GM21619 (cell line): ENCODE data around the gene RNF148.
"Not testable (repeated sequence)": the region's sequence is repeated elsewhere in the genome, so short reads cannot be mapped to it uniquely, and the experiment has no call there.

Experiments
- ATAC-seq: cut with Tn5 transposase; IDR thresholded peaks from one replicate; pipeline ENCODE4 v1.9.1; 2021; ENCODE audit not compliant: unreplicated experiment

The RNF148 gene

DNA sequence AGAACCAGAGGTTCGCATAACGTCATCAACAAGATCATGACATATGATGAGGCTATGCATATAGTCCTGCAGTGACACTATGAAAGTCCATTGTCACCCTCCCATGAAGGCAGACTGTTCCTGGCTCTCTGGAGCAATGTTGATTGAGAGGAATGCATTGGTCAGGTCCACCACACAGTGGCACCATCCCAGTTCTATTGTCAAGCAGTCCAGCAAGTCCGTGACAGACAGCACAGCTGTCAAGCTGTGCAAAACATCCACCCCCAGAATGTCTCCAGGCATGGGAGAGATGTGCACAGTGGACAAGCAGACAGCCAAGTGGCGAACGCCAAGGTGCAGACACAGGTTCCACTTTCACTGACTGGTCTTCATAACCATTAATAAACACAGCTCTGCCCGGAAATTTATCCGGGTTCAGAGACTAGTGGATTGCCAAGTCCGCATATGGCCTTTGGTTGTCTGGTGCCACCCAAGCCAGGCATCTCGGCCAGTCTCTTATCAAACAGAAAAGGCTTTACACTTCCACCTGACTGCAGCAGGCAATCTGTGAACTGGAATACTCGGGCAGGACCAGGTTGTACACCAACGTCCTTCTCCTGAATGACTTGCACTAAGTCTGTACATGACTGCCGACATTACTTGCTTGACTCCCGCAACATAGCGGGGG is 11.0 kb downstream of the RNF148 start:
- ATAC-seq: no peak

DNA sequence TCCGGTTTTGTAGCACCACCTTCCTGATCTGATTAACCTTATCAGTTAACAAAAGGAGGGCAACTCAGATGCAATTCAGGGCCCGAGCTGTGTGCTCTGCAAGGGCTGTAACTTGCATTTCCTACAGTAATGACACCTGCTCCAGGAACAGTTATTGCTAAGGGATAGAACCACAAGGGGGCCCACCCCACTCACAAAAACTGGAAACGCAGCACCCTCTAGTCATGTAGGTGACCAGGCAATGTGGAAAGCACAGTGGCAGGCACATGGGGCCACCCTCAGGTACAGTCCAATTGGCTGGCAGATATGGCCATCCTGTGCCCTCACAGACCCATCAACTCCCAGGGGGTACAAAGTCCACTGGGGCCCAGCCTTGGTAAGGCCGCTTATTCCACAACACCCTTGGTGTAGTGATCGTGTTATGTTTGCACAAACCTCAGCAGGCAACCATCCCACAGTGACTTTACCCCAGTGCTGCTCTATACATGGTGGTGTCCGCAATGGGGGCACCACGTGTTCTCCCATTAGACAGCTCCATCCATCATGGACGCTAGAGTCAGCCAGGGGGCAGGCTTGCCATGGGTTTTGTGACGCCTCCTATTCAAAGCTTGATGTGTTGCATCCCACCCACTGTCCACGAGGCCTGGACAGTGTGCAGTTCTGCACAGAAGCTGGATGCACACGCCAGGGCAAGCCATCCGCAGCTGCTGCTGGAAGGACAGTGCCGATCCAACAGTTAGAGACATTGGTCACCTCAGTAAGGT is 13.2 kb downstream of the RNF148 start:
- no peak for ATAC-seq

DNA sequence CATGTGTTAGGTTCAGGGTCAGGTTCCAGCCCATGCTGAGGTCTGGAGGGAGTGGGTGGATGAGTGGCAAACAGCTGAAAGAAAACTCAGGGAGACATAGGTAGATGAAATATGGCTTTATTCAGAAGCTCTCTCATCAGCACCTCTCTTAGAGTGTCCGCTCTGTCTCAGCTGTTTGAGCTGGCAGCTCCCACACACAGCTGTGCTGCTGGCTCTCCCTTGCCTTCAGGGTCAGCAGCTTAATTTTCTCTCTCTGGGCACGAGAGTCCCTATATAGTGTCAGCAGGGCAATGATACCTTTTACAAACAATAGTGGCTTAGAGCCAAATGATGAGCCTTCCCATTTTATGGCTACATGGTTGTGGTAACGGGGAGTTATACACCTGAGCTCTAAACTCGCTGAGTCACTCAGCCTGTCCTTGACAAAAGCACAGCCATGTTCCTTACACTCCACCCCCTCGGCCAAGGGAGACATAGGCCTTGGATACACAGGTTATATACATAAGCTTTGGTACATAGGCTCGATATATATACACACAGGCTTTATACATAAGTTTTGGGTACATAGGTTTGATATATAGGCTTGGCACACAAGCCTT is 14.2 kb downstream of the RNF148 start:
- no peak for ATAC-seq

DNA sequence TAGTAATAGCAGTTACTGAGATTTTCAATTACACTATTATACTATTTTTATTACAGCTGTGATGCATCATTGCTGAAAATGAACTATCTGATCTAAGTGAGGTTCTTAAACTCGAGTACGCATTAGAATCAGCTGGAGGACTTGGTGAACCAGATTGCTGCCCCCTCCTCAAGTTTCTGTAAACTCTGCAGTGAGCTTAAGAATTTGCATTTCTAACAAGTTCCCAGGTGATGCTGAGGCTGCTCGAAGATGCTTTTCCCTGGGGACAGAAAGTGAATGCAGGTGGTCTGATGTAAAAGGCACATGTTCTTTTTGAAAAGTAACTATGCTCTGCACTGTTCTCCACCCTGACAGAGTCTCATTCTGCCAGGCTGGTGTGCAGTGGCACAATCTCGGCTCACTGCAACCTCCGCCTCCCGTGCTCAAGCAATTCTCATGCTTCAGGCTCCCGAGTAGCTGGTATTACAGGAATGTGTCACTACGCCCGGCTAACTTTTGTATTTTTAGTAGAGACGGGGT is 16.3 kb downstream of the RNF148 start:
- no peak for ATAC-seq

DNA sequence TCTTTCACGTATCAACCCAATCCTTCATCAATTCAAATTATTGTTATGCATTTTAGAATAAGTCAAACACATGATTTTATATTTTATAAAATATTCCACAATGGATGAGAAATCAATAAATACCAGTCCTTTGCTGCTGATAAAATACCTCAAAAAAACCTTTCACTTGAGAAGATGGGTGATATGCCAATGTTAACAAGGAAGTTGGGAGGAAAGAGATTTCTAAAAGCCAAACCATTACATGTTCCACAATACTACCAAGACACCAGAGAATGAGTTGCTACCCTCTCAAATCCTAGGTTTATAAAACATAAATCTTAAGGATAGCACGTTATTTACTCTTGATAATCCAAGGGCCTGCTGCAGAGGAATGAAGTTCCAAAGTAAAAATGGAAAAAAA is 18.2 kb downstream of the RNF148 start:
- no peak for ATAC-seq

DNA sequence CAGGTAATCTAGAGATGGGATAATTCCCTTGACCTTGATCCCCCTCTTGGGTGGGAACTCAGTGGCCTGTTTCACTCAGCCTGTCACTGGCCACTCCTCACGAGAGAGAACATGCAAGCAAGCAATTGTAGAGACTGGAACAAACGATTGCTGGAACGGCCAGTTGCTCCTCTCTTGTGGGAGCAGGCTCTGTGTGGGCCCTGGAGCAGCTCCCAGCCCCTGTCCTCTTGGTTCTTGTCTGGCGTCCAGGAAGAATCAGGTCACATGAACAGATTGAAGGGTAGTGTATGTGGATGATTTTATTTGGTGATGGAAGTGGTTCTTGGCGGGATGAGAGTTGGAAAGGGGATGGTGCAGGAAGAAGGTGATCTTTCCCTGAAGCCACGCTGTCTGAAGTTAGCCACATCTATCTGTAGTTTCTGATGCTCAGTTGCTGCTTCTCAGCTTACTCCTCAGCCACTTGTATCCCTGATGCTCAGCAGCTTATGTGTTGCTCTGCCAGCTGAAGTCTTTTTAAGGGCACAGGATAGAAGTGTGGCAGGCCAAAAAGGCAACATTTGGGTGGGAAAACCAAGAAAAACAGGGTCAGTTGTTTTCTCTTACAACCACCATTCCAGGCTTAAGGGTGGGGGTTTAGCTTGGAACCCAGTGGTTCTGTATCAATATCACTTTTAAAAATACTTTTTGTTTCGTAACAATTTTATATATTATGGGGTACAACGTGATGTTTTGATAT is 19.7 kb downstream of the RNF148 start:
- no peak for ATAC-seq

DNA sequence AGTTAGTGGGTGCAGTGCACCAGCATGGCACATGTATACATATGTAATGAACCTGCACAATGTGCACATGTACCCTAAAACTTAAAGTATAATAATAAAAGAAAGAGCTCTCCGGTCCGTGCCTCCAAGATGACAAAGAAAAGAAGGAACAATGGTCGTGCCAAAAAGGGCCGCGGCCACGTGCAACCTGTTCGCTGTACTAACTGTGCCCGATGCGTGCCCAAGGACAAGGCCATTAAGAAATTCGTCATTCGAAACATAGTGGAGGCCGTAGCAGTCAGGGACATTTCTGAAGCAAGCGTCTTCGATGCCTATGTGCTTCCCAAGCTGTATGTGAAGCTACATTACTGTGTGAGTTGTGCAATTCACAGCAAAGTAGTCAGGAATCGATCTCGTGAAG is 21.5 kb downstream of the RNF148 start:
- ATAC-seq: not testable (repeated sequence)

DNA sequence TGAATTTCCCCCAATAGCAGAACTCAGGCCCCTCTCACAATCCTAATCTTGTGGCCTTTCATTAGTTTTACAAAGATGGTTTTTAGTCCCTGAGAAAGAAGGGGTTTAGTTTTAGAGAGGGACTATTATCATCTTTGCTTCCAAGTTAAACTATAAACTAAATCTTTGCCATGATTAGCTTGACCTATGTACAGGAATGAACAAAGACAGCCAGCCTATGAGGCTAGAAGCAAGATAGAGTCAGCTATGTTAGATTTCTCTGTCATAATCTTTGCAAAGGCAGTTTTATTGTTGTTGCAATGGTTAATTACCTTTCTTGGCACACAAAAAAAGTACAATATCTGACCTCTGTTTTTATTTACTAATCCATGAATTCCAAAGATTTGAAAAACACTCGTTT is 22.9 kb downstream of the RNF148 start:
- no peak for ATAC-seq

DNA sequence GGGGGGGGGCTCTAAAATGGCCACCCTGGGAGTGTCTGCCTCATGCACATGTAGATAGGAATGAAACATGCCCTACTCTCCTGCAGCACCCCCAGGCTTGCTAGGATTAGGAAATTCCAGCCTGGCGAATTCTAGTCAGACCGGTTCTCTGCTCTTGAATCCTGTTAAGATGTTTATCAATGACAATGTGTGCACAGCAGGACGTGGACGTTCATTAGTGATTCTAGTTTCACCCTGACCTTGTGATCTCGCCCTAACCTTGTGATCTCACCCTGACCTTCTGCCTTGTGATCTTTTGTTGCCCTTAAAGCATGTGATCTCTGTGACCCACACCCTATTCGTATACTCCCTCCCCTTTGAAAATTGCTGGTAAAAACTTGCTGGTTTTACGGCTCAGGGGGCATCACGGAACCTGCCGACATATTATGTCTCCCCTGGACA is 23.4 kb downstream of the RNF148 start:
- not testable (repeated sequence) for ATAC-seq

DNA sequence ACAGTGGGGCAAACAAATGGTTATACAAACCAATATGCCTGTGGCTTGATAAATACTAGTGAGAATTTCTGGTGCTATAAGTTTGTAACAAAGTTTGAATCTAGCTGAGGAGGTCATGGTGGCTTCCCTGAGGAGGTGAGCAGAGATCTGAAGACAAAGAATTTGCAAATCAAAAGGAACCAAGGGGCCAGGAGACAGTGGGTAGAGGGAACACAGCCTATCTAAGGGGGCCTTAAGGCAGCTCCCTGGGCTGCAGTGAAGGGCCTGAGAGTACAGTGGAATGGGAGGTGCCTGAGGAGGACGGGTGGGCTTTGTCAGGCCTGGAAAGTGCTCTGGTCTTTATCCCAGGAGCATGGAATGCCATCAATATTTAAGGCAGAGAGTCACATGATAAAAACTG is 25.6 kb downstream of the RNF148 start:
- ATAC-seq: no peak

DNA sequence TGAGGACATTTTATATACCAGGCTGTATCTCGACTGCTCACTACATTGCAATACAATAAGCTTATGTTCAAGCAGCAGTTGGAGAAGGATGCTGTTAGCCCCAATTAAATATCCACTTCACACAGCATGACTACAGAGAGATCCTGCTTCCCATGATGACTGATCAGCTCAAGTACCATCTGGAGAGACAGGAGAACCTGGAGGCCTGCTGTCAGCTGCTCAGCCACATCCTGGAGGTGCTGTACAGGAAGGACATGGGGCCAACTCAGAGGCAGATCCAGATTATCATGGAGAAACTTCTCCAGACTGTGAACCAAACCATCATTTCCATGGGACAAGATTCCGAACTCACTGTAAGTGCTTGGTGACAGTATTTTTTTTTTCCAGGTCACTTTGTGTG is 26.3 kb downstream of the RNF148 start:
- no peak for ATAC-seq

DNA sequence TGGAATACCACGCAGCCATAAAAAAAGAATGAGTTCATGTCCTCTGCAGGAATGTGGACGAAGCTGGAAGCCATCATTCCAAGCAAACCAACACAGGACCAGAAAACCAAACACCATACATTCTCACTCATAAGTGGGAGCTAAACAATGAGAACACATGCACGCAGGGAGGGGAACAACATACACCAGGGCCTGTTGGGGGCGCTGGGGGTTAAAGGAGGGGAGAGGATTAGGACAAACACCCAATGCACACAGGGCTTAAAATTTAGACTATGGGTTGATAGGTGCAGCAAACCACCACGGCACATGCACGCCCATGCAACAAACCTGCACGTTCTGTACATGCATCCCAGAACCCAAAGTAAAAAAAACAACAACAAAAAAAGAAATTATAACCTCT is 27.1 kb downstream of the RNF148 start:
- ATAC-seq: no peak

DNA sequence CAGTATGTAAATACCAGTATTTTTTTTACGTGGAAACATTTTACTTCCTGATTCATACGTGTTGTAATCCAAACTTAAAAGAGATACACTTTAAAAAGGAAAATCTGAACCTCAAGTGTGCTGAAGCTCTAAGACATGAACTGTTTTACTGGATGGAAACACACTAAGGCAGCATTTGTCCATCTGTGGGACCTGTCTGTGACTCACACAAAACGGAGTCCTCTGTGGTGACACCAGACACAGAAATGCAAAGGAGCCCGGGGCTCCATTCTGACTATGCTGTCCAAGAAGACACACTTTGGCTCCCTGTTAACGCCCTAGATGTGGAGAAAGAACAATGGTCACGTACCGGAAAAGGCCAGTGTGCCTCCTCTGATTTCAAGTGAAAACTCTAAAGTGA is 27.7 kb downstream of the RNF148 start:
- ATAC-seq: no peak

DNA sequence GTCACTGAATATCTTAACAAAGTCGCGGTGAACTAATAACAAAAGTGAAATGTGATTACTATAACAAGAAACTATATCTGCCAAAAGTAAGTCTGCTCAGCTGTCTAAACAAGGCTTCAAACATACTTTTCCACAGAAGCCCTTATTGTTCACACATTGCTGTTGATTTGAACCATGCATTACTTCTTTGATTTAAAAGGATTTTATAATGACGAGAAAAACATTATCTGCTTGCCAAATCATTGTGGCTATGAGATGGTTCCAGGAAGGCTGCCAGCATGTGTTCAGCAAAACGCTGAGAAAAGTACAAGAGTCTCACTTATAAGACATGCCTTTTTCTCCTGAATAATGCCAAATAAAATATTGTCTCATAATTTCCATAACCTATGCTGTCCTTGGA is 28.2 kb downstream of the RNF148 start:
- no peak for ATAC-seq

DNA sequence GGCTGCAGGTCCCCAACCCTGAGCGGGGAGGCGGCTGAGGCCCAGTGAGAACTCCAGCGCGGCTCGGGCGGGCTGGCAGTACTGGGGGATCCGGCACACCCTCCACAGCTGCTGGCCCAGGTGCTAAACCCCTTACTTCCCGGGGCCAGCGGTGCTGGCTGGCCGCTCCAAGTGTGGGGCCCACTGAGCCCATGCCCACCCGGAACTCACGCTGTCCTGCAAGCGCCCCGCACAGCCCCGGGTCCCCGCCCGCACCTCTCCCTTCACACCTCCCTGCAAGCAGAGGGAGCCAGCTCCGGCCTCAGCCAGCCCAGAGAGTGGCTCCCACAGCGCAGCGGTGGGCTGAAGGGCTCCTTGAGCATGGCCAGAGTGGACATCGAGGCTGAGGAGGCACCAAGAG is 28.8 kb downstream of the RNF148 start:
- no peak for ATAC-seq

DNA sequence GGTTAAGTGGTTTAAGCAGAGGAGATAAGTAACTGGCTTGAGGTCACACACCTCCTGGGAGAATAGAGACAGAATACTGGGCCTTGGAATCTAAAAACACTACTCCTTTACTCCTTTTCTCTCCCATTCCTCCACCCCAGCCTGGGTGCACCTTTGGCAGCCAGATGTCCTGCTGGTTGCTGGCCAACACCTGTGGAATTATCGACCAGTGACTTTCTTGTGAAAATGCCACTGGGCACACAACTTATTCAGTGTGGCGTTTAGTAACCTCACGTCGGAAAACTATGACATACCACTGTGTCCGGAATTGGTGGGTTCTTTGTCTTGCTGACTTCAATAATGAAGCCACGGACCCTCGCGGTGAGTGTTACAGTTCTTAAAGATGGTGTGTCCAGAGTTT is 30.2 kb downstream of the RNF148 start:
- ATAC-seq: no peak

DNA sequence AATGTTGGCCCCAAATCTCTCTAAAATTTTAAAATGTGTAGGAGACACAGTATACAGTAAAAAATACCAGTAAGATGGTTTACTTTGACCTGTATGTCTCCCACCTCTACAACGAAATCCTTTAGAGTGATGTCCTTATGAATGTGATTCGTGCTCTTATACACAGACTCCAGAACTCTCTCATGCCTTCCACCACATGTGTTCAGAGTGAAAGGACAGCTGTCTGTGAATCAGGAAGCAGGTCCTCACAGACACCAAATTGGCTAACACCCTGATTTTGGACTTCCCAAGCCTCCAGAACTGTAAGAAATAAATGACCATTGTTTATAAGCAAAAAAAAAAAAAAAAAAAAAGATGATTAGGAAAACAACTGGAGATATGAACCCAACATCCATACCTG is 39.0 kb downstream of the RNF148 start:
- ATAC-seq: no peak

DNA sequence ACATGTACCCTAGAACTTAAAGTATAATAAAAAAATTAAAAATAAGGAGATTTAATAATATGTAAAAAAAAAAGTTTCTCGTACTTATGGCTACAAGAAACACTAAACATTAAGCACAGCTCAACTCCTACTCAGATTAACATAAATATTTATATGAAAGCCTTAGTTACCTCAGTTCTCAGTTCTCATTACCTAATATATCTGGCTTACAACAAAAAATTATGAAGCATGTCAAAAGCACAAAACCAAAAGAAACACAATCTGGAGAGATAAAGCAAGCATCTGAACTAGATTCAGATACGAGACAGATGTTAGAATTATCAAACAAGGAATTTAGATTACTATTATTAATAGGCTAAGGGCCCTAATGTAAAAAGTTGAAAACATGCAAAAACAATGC is 43.9 kb downstream of the RNF148 start:
- ATAC-seq: no peak

DNA sequence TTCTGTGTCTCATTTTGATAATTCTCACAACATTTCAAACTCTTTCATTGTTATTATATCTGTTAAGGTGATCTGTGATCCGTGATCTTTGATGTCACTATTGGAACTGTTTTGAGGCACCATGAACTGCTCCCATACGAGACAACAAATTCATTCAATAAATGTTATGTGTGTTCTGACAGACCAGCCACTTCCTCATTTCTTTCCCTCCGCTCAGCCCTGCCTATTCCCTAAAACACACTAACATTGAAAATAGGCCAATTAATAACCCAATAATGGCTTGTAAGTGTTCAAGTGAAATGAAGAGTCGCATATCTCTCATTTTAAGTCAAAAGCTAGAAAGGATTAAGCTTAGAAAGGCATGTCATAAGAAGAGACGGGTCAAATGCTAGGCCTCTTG is 49.0 kb downstream of the RNF148 start:
- ATAC-seq: no peak

DNA sequence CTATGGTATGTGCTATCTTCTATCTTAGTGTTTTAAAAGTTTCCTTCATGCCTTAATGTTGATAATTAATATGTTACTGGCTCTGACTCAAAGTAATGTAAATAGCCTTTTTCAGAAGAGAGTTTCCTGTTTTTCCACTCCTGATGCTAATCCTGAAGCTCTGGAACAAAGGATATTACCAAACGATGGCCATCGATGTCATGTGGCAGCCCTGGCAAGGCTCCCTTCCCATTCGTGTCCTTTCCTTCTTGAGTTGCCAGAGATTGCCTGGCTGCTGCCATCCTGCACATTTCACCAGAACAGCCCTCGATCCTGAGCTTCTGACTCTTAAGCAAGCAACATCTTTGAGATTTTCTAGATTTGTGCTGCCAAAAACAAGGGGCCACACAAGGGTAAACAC is 49.8 kb downstream of the RNF148 start:
- ATAC-seq: no peak
